SHP77 (cell line): ENCODE results near the gene TMPRSS9.

ENCODE experiments used
- DNase-seq, 2 experiments: peaks; one replicate each; lab custom pipeline; 2025; lab: John Stamatoyannopoulos, UW

Gene TMPRSS9

DNA sequence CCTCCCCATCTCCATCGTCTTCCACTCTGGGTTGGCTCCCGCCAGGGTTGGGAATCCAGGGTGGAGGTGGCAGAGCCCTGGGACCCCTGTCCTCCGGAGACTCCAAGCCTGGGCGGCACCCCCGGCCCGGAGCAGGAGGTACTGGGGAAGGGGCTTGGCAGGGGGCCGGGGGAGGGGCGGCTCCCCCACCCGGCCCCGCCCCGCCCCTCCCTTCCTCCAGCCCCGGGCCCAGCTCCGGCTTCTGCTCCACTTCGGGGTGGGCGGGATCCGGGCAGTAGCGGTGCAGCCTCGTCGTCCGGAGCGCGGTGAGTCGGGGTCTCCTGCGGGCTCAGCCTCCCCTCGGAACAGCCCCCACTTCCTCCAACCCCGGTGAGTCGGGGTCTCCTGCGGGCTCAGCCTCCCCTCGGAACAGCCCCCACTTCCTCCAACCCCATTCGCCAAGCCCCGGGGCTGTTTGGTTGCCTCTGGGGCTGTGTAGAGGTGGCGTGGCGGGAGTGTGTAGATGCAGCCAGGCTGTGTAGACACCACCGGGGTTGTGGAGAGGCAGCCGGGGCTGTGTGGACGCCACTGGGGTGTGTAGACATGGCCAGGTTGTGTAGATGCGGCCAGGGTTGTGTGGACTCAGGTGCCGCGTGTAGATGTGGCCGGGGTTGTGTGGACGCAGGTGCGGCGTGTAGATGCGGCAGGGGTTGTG, at the start of gene TMPRSS9:
TMPRSS9 (plus strand) TSS at position 274 of the 694 bp plus-strand sequence. CDS start 29,521 bp downstream, outside the sequence.
- no peak for DNase-seq

DNA sequence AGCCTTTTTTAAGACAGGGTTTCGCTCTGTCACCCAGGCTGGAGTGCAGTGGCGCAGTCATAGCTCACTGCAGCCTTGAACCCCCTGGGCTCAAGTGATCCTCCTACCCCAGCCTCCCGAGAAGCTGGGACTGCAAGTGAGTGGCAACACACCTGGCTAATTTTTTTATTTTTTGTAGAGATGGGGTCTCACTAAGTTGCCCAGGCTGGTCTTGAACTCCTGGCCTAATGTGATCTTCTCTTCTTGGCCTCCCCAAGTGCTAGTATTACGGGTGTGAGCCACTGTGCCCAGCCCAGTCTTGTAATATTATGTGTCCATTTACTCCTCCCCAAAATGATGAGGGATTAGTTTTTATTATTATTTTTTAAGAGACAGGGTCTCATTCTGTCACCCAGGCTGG, 49.0 kb upstream of the TMPRSS9 start:
- DNase-seq, result no peak

DNA sequence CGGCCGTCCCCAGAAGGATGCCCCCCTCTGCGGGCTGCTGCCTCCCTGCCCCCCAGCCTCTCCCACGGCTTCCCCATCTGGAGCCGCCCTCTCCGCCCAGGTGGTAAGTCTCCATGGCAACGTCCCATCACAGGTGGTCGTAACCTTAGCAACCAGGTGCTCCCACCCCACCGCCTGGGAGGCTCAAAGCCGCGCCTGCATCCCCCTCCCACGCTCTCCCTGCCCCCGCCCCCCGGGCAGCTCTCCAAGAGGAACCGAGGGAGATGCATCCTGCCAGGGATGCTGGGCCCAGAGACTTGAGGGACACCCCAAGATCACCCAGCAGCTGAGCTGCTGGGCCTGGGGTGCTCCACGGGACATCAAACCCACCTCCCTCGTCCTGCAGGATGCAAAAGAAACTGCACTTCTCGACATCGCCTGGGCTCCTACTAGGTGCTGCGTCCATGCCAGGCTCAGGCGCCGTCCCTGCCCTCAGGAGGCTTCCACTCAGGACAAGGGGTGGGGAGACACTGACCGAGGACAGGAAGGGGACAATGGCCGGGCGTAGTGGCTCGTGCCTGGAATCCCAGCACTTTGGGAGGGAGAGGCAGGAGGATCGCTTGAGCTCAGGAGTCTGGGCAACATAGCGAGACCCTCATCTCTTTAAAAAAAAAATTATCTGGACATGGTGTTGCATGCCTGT, 47.1 kb upstream of the TMPRSS9 start:
- no peak for DNase-seq

DNA sequence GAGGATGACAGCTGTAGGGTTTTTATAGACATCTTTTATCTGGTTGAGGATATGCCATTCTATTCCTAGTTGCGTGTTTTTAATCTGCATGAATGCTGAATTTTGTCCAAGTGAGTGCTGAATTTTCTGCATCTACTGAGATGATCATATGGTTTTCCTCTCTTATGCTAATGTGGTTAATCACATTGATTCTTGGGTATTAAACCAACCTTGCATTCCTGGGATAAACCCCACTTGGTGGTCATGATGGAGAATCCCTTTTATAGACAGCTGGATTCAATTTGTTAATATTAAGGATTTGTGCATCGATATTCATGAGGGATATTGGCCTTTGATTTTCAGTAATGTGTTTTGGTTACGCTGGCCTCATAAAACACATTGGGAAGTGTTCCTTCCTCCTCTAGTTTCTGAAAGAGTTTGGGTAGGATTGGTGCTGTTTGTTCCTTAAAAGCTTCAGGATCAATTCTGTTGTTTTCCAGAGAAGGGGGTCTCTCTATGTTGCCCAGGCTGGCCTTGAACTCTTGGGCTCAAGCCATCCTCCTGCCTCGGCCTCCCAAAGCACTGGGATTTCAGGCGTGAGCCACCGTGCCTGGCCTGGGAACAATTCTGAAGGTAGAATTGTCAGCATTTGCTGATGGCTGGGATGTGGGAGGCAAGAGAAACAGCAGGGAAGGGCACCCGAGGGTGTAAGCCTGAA, 44.8 kb upstream of the TMPRSS9 start:
- DNase-seq, result no peak

DNA sequence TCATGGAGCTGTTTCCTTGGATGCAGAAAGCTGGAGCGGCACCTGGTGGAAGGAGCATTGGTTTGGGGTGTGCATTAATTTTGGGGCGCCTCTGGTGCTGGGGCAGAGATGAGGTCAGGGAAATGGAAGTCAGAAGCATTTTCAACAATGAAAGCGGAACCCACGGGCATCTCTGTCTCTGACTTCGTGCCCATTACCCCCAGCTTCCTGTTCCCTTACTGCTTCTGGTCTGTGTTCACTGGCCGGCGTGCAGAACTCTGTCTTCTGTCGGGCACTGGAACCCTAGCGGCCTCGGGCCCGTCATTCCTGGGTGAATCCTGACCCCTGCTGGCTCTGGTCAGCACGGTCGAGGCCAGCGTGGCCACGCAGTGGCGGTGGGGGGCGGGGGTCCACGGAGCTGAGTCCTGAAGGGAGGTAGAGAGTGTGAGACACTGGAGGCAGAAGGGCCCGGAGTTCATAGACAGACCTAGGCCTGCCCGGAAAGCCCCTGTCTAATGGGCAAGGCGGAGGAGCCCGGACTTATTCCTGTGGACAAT, 44.2 kb upstream of the TMPRSS9 start:
- DNase-seq, result peak; percentile 65 to 71

DNA sequence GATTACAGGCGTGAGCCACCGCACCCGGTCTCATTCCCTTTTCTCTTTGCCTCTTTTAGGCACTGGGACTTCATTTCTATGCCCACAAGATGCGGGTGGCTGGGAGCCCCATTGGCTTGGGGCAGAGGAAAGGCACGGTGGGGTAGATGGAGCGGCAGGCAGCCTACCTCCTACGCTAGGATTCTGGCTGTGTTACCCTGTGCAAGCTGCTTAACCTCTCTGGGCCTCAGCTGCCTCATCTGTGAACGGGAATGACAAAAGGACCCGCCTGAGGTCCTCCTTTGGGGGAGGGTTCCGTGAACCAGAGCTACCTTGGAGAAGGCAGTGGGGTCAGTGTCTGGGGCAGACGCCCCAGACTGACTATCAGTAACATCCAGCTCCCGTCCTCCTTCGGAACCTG, 42.8 kb upstream of the TMPRSS9 start:
- DNase-seq, result no peak

DNA sequence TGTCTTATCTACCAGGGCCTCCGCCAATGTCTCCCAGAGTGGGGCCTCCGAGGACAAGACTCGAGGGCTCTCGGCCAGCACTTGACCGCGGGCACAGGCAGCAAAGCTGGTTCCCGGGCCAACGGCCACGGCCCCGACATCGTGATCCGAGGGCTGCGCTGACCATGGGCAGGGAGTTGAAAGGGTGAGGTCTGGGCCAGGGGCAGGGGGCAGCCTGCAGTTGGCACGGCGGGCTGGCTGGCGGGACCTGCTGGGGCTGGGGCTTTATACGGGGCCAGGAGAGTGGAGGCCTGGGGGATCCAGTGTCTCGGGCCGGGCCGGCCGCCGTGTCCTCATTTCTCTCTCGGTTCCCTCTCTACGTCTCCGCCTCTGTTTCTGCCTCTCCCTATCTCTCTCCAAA, 42.3 kb upstream of the TMPRSS9 start:
- DNase-seq, result no peak

DNA sequence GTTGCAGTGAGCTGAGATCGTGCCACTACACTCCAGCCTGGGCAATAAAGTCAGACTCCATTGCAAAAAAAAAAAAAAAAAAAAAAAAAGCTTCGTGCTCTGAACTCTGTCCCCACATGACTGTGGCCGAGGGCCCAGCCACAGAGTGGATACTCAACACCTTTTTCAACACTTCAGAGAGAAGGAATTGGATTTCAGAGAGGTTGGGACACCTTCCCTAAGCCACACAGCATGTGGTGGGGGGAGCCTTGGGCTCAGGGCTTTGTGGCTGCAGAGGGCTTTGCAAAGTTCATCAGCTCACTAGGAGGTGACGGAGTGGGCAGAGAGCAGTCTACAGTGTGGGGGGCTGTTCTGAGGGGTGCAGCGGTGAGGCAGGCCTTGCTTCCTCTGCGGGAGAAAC, 41.1 kb upstream of the TMPRSS9 start:
- no peak for DNase-seq

DNA sequence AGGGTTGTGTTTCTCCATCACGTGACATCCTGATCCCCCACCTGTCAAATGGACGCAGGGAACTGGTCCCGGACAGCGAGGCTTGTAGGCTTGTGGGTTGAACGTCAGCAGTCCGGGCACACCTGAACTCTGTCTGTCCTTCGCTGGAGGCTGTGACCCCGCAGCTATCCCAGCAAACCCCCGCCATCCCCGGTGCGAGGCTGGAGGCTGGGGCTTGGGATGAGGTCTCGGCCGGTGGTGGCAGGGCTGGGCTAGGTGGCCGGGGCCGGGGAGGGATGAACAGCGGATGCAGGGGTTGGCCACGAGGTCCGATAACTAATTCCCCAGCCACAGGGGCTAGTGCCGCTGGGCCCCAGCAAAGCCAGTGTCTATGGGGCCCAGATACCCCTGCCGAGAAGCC, 40.5 kb upstream of the TMPRSS9 start:
- DNase-seq, result no peak

DNA sequence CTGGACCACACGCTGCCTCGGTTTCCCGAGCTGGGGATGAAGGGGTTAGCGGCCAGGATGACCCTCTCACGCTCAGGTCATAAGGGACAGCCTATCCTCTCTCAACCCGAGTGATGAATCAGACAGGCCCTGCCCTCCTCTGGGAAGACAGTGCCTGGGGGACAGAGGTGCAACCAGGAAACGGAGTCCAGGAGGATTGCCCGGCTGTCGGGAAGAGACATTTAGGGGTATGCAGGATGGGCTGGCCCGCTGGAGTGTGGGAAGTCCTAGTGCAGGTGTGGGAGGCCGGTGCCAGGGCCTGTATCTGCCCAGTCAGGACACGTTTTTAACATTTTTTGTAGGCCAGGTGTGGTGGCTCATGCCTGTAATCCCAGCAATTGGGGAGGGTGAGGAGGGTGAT, 40.0 kb upstream of the TMPRSS9 start:
- DNase-seq, result no peak

DNA sequence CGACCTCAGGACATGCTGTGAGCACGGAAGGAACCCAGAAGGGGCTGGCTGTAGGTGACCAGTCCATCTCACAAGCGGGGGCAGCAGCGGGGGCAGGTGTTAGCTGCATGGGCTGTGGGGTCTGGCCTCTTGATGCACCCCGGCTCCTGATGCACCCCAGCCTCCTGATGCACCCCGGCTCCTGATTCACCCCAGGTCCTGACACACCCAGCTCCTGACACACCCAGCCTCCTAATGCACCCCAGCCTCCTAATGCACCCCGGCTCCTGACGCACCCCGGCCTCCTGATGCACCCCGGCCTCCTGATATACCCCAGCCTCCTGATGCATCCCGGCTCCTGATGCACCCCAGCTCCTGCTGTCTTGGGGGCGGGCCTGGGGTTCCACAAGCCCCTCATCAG, 39.1 kb upstream of the TMPRSS9 start:
- no peak for DNase-seq

DNA sequence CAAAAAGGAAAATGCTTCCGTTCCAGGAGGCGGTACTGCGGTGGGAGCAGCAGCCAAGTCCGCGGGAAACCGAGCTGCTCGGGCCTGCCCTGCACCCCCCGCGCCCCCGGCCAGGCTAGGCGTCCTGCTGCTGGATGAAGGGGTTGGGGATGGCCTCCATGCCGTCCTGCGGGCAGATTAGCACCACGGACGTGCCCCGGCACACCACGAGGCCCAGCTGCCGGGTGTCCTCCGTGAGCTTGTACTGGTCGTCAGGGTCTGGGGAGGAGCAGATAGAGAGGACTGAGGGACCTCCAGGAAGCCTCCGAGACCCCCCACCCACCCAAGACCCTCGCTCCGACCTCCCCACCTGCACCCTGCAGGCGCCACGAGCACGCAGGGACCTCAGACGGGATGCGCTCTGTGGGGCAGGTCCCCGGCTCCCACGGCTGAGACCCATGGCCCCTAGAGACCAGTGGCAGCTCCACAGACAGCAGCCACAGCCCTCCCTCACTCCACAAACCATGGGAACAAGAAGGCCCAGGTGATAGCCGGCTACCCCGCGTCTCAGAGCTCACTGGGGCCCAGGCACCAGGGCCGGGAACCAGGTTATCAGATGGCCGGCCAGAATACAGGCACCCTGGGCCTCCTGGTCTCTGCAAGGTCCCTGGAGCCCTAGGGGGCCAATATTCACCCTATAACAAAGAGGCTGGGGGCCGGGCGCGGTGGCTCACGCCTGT, 38.3 kb upstream of the TMPRSS9 start:
- DNase-seq, result no peak

DNA sequence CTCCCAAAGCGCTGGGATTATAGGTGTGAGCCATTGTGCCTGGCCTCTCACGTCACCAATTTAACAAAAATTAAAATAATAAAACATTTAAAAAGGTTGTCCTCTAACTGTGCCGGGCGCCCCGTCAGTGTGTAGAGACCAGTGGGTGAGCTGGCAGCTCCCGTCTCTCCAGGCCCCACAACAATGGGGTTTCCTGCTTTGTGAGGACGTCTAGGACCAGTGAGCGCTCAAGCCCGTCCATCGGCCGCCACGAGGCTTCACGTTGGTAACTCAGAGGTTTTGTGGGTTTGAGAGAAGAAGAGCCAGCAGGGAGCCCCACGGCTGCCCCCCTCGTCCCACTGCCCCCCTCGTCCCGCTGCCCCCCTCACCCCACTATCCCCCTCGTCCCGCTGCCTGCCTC, 36.4 kb upstream of the TMPRSS9 start:
- DNase-seq, result no peak

DNA sequence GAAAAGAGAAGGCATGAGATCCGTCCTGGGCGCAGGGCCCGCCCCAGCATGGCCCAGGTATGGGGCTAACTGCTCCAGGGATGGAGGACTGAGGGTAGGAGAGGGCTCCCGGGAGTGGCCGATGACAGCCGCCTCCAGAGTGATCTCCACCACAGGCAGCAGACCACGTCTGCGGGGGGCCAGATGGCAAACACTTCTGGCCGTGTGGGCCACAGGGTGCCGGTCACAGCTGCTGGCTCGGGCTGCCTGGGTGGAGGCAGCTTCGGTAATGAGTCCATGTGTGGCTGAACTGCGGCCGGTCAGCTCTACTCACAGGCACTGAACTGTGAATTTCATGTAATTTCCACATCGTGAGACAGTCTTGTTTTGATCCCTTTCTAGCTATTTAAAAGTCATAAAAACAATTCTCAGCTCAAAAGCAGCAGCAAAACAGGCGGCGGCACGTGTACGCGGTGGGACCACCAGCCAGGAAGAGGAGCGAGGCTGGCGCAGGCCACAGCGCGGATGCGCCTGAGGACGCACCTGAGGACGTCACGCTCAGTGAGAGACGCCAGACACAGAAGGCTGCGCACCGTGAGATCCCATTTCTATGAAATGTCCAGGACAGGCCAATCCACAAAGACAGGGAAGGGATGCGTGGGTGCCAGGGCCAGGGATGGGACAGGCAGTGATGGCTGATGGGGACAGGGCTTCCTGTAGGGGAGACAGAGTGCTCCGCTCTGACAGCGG, 35.7 kb upstream of the TMPRSS9 start:
- no peak for DNase-seq

DNA sequence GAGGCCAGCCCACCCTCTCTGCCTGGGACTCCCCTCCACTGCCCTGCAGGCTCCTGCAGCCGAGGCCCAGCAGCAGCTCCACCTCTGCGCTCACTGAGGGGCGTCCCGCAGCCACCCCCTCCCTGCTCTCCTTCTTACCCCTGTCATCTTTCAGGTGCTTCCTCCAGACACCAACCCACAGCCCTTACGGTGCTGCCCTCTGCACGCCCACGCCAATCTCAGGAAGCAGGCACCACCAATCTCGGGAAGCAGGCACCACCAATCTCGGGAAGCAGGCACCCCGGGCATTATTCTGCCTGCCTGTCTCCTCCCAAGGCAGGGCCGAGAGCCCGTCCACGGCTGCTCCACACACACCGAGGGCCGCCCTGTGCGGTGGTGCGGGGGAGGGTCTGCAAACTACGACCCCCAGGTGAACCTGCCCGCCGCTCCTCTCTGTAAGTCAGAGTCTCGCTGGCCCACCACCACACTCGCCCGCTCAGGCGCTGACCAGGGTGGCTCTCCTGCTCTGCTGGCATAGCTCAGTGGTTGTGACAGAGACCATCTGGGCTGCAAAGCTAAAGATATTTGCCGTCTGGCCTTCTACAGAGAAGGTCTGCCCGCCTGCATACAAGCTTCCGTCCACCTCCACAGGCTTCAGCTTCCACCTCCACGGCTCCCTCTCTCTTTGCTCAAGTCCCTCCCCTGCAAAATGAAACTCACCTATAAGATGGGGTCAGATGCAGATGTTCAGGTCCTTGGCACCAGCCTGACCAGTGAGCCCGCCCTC, 34.6 kb upstream of the TMPRSS9 start:
- DNase-seq, result no peak

DNA sequence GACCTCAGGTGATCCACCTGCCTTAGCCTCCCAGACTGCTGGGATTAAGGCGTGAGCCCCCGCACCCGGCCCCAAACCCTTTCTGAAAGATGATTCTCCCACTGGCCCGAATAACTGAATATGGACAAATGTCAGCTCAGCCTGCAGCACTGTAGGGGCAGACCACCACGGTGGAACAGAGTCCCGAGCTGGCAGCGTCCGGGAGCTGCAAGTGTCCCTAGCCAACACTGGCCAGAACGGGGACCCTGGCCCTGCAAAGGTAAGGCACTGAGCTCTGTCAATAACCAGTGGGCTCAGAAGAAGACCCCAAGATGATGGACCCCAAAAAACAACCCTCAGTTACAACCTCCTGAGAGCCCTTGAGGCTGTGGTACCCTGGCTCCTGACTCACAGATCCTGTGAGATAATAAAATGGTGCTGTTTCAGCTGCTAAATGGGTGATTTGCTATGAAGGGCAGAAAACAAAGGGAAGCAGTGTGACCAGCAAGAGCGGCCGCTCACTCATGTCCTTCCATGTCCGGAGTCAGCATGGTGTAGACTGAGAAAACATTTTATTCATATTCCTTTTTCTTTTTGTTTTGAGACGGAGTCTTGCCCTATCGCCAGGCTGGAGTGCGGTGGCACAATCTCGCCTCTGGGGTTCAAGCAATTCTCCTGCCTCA, 33.2 kb upstream of the TMPRSS9 start:
- no peak for DNase-seq

DNA sequence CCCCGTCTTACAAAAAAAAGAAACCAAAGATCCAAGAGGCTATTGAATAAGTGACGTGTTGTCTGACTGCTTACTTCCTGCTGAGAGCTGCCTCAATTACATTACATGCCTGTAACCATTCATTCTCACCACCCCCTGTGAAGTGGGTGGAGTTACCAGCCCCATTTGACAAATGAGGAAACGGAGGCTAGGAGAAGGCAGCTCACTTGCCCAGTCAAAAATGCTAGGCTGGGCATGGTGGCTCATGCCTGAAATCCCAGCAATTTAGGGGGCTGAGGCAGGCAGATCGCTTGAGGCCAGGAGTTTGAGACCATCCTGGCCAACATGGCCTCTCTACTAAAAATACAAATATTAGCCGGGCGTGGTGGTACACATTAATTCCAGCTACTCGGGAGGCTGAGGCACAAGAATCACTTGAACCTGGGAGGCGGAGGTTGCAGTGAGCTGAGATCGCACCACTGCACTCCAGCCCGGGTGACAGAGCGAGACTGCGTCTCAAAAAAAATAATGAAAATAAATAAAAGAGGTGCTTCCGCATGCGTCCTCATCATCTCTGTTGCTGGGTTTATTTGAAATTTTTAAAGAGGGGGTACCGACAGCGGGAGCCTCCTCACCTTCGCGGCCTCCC, 32.2 kb upstream of the TMPRSS9 start:
- DNase-seq, result no peak

DNA sequence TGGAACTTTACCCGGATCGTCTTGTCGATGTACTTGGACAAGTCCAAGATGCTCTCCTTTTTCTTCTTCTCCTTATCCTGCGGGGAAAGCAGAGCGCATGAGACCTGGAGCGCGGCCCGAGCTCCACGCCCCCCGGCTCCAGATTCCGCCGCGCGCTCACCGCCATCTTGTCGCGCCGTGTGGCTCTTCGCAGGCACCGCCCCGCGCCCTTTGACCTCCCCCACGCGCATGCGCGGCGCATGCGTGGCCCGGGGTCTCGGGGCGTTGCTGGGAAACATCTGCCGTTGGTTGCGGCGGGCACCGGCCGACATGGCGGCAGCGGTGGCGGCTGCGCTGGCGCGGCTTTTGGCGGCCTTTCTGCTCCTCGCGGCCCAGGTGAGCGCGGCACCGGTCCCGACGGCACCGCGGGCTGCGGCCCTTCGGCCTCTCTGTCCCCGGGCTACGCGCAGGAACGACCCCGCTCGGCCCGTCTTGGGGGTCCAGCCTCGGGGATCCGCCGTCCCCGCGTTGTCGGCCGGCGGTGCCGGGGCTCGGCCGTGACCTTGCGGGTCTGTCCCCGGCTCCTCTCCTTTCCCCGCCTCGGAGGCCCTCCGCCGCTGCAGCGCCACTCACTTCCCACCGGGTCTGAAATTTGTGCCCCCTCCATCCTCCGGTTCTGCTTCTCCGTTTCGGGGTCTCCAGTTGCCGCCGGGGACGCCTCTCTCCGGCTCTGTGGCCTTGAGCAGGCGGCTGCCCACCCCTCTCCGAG, 31.5 kb upstream of the TMPRSS9 start, which contains the start of the genes LSM7 and SPPL2B:
LSM7 (minus strand) TSS at position 186 of the 748 bp plus-strand sequence; CDS start at position 166, 20 bp downstream.
SPPL2B (plus strand) TSS at position 284 of the 748 bp plus-strand sequence; CDS start at position 310, 26 bp downstream.
- DNase-seq, result peak; percentile 70 to 80

DNA sequence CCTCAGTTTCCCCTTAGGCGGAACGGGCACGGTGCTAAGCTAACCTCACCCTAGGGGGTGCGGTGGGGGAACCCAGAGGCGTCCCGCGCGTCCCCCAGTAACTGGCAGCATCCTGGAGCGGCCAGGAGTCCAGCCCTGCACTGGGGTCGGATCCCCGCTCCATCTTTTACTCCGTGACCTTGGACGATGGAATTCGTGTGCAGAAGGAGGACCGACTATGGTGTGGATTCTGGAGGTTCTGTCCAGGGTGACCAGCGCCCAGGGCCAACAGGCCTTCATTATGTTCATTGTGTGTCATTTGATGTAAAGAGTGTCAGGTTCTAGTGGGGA, 31.0 kb upstream of the TMPRSS9 start:
- no peak for DNase-seq
